Urinary bladder (tissue), 4 donors: ENCODE measurements around the gene SDR42E2. TPM values are rescaled to one million over a fixed set of nuclear protein-coding genes. Genes with fewer than 3 reads are reported as not detected.
"Not testable (repeated sequence)": the region's sequence is repeated elsewhere in the genome, so short reads cannot be mapped to it uniquely, and the experiment has no call there.

Experiments used
- DNase-seq: peaks from one replicate; pipeline ENCODE4 v3.0.0-alpha.2; 2015; ENCODE audit errors: extremely low spot score
- H3K27ac ChIP-seq: one replicate; pipeline ENCODE4 v1.5.1; 2013; ENCODE audit warnings: low read depth, mild to moderate bottlenecking, moderate library complexity
- H3K36me3 ChIP-seq: one replicate; pipeline ENCODE4 v1.6.1; 2013; ENCODE audit warnings: mild to moderate bottlenecking, moderate library complexity; ENCODE audit not compliant: insufficient read depth
- H3K4me1 ChIP-seq: one replicate; pipeline ENCODE4 v1.6.1; 2013; ENCODE audit warnings: mild to moderate bottlenecking, moderate library complexity; ENCODE audit not compliant: insufficient read depth
- H3K4me3 ChIP-seq: one replicate; pipeline ENCODE4 v1.5.1; 2013; ENCODE audit warnings: low read depth, low read length
- WGBS: extraction: QIAGEN DNeasy Blood & Tissue Kit; methylation state at CpG from one replicate; pipeline ENCODE4 v1.1.7; 2013; 5-methylcytosine and 5-hydroxymethylcytosine counted together
- polyA plus RNA-seq: library from polyadenylated mRNA; stranded (reverse); fragments of 200-250 nt; gene quantifications from one replicate; pipeline ENCODE4 v1.2.3, GENCODE V29; 2013
- total RNA-seq: library from RNA; depleted of rRNA; stranded (reverse); fragments of >200 nt; gene quantifications from one replicate; pipeline ENCODE4 v1.2.3, GENCODE V29; 2014
- donor health status: healthy with polysubstance abuse.
- donor health status: healthy.

SDR42E2 gene
- total RNA-seq (not detected), polyA plus RNA-seq (not detected)

DNA sequence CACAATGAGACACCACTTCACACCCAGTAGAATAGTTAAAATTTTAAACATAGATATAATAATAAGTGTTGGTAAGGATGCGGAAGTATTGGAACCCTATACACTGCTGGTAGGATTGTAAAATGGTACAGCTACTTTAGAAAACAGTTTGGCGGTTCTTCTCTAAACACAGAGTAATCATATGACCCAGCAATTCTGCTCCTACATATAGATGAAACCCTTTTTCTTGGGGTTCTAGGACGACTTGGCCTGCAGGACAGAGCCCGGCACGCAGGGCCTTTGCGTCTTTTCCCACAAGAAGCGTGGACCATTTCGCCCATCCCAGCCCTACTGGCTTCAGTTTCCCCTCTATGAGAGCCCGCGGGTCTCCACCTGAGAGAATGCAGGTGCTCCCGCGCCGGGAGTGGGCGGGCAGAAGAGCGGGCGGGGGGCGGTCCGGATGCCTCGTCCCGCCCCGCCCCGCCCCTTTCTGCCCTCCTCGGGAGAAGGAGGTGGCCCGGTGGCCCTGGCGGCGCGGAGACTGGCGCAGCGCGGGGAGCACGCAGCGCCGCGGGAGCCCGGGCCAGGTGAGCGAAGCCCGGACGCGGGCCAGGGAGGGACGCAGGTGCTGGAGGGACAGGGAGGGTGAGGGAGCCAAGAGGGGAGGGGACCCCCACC, at the start of gene SDR42E2:
SDR42E2 (plus strand) TSS at position 508 of the 657 bp plus-strand sequence. CDS start 3,077 bp downstream, outside the sequence.
- Histone ChIP-seq H3K36me3 (no peaks in the 10 kb centered on the region), H3K27ac (no peak within 1 kb of the TSS), H3K4me3 (peak within 1 kb of the TSS; percentile 5), H3K4me1 (no peaks in the 10 kb centered on the region)
- no peak for DNase-seq
- WGBS: 6% methylated on average over 40 of the region's 40 CpGs

DNA sequence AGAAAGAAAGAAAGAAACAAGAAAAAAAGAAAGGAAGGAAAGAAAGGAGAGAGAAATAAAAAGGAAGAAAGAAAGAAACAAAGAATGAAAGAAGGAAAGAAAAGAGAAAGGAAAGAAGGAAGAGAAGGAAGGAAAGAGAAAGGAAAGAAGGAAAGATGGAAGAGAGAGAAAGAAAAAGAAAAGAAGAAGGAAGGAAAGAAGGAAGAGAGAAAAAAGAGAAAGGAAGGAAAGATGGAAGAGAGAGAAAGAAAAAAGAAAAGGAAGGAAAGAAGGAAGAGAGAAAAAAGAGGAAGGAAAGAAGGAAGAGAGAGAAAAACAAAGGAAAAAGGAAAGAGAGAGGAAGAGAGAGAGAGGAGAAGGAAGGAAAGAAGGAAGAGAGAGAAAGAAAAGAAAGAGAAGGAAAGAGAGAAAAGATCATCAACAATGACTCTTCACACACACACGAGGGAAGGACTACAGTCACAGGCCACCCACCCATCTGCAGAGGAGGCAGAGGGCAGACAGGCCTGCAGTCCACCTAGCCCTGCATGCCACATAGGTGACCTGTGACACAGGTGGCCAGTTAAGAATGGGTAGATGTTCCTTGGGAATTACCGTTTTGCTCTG, 46.1 kb upstream of the SDR42E2 start:
- H3K4me3 ChIP-seq: no peak overlapping the region
- no peak overlapping the region for H3K27ac ChIP-seq
- no peaks in the 10 kb centered on the region for H3K36me3 ChIP-seq
- DNase-seq: no peak
- H3K4me1 ChIP-seq: no peaks in the 10 kb centered on the region
- WGBS: 71% methylated on average over 2 of the region's 2 CpGs

DNA sequence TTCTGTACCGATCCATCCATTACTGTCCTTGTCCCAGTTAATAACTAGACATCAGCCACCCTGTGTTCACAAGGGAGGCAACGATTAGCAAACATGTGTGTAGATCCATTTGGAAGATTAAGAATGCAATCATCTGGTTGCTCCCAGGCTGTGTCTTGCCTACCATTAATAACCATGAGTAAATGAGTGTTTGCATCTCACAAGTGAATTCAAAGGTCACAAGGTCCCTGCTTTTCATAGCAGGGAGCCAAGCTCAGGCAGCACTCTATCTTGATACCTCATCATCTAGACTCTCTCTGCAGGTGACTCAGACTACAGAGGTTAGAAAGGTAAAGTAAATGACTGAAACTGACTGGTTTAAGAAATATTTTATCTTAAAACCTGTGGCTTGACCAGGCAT, 44.7 kb upstream of the SDR42E2 start:
- DNase-seq: no peak
- no peaks in the 10 kb centered on the region for H3K4me1 ChIP-seq
- H3K27ac ChIP-seq: no peak overlapping the region
- H3K4me3 ChIP-seq: no peak overlapping the region
- H3K36me3 ChIP-seq: no peaks in the 10 kb centered on the region
- 81% methylated on average over 2 of the region's 2 CpGs for WGBS

DNA sequence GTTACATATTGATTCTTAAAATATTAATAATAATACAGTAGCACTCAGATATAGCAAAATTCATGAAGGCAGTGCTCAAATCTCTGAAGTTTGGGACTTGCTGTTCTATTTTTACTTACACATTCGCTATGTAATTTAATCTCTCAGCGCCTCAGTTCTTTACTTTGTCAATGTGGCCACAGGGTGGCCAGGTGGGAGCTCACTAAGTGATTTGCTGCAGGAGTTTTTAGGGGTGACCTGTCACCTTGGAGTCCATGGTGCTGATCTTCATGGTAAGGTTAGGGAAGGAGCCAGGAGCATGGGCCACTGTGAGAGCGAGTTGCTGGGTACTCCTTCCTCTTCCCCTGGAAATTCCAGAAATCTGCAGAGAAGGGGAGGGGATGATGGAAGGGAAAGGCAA, 41.9 kb upstream of the SDR42E2 start:
- no peak for DNase-seq
- no peak overlapping the region for H3K4me3 ChIP-seq
- no peaks in the 10 kb centered on the region for H3K36me3 ChIP-seq
- WGBS: 81% methylated on average over 3 of the region's 3 CpGs
- H3K27ac ChIP-seq: no peak overlapping the region
- H3K4me1 ChIP-seq: no peaks in the 10 kb centered on the region

DNA sequence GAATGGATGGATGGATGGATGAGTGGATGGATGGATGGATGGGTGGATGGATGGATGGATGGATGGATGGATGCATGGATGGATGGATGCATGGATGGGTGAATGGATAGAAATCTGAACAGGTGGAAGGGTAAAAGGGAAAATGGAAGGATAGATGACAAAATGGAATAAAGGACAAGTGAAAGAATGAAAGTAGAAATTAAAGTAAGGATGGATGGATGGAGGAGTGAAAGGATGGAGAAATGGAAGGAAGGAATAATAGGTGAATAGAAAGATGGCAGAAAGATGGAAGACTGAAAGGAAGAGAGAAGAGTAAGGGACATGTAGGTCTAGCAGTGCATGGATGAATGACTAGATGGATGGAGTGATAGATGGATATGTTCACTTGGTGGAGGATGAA, 40.1 kb upstream of the SDR42E2 start:
- no peak overlapping the region for H3K4me3 ChIP-seq
- H3K27ac ChIP-seq: no peak overlapping the region
- no peak for DNase-seq
- no peaks in the 10 kb centered on the region for H3K36me3 ChIP-seq
- H3K4me1 ChIP-seq: no peaks in the 10 kb centered on the region

DNA sequence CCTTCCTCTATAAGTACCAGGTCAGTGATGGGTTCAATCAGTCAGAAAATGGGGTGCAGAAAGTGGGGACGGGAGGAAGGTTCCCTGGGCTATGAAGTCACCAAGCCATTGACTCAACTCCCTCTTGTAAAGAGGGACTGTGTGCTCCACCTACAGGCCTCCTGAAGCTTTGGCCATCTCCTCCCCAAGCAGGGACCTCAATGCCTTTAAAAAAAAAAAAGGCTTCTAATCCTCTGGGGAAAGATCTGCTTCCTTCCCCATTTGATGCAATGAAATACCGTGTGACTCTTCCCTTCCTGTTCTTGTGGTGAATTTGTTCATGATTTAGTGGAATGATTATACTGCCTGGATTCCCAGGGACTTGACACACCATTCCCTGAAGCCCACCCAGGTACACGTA, 39.2 kb upstream of the SDR42E2 start:
- Histone ChIP-seq H3K36me3 (no peaks in the 10 kb centered on the region), H3K4me1 (no peaks in the 10 kb centered on the region), H3K4me3 (no peak overlapping the region), H3K27ac (no peak overlapping the region)
- WGBS: 52% methylated on average over 3 of the region's 3 CpGs
- no peak for DNase-seq

- no peak for DNase-seq
- Histone ChIP-seq H3K4me3 (no peak overlapping the region), H3K36me3 (no peaks in the 10 kb centered on the region), H3K4me1 (no peaks in the 10 kb centered on the region), H3K27ac (no peak overlapping the region)
- 95% methylated on average over 7 of the region's 7 CpGs for WGBS
Observed at GRCh38 chr16:22123759-22124490, 38.4 kb upstream of the SDR42E2 start.

GRCh38 chr16:22124583-22125284, 37.6 kb upstream of the SDR42E2 start:
- Histone ChIP-seq H3K27ac (no peak overlapping the region), H3K4me1 (no peaks in the 10 kb centered on the region), H3K4me3 (no peak overlapping the region), H3K36me3 (no peaks in the 10 kb centered on the region)
- WGBS: 97% methylated on average over 6 of the region's 6 CpGs
- DNase-seq: no peak

DNA sequence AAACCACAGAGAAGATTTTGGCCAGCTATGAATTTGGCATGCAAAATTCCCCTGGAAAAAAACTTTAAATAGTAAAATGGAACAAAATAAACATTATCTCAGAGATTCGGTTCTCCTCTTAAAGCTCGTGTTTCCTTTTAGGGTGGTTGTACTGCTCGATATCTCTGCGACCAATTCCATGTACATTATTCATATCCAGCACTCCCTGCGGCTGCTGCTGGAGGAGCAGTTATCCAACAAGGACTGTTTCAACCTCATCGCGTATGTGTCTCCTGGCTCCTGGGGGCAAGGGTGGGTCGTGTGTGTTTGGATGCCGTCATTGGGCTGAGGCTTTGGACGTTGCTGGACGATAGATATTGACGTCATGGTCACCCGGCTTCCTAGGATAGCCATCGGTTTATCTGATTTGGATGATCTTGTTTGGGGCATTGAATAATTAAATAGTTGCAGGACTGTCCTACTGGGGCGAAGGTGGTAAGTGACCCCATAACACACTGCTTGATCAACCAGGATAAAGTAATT, 36.2 kb upstream of the SDR42E2 start:
- Histone ChIP-seq H3K4me3 (no peak overlapping the region), H3K27ac (no peak overlapping the region), H3K4me1 (no peaks in the 10 kb centered on the region), H3K36me3 (no peaks in the 10 kb centered on the region)
- DNase-seq: no peak
- WGBS: 52% methylated on average over 15 of the region's 15 CpGs

DNA sequence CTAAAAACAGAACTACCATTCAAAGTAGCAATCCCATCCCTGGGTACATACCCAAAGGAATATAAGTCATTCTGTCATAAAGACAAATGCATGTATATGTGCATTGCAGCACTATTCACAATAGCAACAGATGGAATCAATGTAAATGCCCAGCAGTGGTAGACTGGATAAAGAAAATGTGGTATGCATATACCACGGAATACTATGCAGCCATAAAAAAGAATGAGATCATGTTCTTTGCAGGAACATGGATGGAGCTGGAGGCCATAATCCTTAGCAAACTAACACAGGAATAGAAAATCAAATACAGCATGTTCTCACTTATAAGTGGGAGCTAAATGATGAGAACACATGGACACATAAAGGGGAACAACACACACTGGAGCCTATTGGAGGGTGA, 33.8 kb upstream of the SDR42E2 start:
- 90% methylated on average over 1 of the region's 1 CpG for WGBS
- not testable (repeated sequence) for H3K4me1 ChIP-seq, H3K27ac ChIP-seq, DNase-seq, H3K4me3 ChIP-seq, H3K36me3 ChIP-seq

GRCh38 chr16:22130528-22130927, 31.8 kb upstream of the SDR42E2 start:
- Histone ChIP-seq H3K4me1 (no peaks in the 10 kb centered on the region), H3K4me3 (no peak overlapping the region)
- DNase-seq: no peak

DNA sequence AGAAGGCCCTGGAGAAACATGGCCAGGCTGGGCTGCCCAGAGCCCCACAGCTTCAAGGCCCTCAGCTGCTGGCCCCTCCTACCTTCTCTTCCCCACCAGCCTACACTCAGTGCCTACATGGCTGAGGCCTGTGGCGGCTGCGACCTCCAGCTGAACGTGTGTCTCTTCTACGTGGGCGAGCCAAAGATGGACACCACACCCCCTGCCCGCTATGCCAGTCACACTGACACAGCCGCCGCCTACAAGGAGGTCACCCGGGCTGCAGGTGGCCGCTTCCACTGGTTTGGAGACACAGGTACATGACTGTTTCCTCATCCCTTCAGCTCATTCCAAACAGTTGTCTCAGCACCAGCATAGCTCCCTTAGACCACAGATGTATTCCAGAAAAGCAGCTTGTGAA, 29.5 kb upstream of the SDR42E2 start:
- Histone ChIP-seq H3K36me3 (no peaks in the 10 kb centered on the region), H3K4me1 (no peaks in the 10 kb centered on the region), H3K27ac (no peak overlapping the region), H3K4me3 (no peak overlapping the region)
- DNase-seq: no peak
- 88% methylated on average over 10 of the region's 10 CpGs for WGBS

More at GRCh38 chr16:22130528-22130927, 31.8 kb upstream of the SDR42E2 start:
- no peaks in the 10 kb centered on the region for H3K36me3 ChIP-seq
- H3K27ac ChIP-seq: no peak overlapping the region

DNA sequence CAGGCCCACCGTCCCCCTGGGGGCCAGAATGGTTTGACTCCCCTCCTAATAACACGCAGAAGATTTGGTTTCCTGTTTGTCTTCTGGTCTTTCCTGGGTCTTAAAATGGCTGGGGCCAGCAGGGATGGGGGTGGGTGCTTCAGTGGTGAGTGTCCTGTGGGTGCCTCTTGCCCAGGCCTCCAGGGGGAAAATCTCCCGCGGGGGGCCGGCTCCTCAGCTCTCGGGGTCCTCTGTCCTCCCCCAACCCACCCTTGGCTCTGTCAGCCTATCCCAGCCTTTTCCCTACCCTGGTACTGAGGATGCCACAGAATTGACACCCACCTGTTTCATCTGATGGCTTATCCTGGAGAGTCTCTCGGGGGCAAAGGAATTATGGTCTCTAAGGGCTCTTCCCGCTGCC, 23.8 kb upstream of the SDR42E2 start:
- no peak overlapping the region for H3K27ac ChIP-seq
- WGBS: 73% methylated on average over 8 of the region's 8 CpGs
- no peaks in the 10 kb centered on the region for H3K4me1 ChIP-seq
- H3K4me3 ChIP-seq: no peak overlapping the region
- no peaks in the 10 kb centered on the region for H3K36me3 ChIP-seq
- no peak for DNase-seq
